Coronary artery (tissue), 2 donors: ENCODE measurements around the gene TMEM184B.

Experiments used
- DNase-seq: peaks from one replicate; pipeline ENCODE4 v3.0.0-alpha.2; 2017; ENCODE audit warnings: low spot score
- H3K27ac ChIP-seq, 2 donors: fragments of 200-600 bp; sonication (generic); one replicate each; pipeline ENCODE4 v1.5.1; 2016 to 2019
- H3K4me3 ChIP-seq: fragments of 200-600 bp; sonication (generic); 2 replicates; pipeline ENCODE4 v1.5.1; 2016; ENCODE audit warnings: mild to moderate bottlenecking, moderate library complexity
- TF ChIP-seq, protein P1 (sequence below): fragments of 200-600 bp; sonication (generic); IDR thresholded peaks from one replicate; pipeline ENCODE4 v1.5.1; 2019; ENCODE audit warnings: antibody characterized with exemption

TMEM184B gene

DNA sequence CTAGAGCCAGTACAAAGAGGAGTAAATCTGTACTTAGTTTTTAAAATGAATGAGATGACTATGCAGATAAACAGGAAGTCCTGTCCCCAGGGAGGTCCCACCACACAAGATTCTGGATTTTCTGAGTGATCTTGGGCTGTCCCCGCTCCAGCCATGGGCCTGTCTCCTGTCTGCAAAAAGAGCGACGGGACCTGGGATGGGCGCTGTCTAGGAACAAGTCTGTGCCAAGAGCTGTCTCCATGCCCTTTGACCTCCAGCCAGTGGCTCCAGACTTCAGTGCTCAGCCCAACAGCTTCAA is 38.5 kb upstream of the TMEM184B start:
- Histone ChIP-seq H3K4me3 (no peak overlapping the region), H3K27ac (peak overlapping the region; percentile 76 to 89)
- TF ChIP-seq, protein P1, sequence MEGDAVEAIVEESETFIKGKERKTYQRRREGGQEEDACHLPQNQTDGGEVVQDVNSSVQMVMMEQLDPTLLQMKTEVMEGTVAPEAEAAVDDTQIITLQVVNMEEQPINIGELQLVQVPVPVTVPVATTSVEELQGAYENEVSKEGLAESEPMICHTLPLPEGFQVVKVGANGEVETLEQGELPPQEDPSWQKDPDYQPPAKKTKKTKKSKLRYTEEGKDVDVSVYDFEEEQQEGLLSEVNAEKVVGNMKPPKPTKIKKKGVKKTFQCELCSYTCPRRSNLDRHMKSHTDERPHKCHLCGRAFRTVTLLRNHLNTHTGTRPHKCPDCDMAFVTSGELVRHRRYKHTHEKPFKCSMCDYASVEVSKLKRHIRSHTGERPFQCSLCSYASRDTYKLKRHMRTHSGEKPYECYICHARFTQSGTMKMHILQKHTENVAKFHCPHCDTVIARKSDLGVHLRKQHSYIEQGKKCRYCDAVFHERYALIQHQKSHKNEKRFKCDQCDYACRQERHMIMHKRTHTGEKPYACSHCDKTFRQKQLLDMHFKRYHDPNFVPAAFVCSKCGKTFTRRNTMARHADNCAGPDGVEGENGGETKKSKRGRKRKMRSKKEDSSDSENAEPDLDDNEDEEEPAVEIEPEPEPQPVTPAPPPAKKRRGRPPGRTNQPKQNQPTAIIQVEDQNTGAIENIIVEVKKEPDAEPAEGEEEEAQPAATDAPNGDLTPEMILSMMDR, result no peak
- no peak for DNase-seq

DNA sequence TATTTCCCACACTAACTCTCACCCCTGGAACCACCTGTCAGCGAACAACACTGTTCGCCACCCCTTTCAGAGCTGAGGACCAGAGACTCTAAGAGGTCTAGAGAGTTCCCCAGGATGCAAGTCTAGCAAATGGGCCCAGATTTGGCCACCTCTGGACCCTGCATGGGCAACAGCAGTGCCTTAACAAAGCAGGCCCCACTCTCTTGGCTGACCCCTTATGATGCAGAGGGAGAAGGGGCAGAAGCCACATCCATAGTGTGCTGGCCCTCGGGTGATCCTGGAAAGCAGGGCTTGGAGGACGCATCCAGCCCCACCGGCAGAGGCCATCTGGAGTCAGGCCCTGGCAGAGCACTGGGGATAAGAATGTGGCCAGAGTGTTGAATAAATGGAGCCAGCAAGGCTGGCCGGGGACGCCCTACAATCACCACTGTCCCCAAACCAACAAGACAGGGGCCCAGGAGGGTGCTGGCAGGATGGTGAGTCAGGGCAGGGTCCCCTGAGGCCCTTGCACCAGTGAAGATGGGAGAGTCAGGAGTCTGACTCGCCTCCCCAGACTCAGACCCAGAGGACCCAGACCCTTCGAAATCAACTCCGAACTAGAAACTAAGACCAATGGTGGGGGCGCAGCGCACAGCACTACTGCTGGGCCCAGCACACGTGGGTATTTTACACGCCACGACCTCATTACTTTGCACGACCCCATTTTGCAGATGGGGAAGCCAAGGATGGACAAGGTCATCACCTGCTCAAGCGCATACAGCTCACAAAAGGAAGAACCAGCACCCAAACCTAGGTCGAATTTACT is 37.9 kb upstream of the TMEM184B start:
- Histone ChIP-seq H3K4me3 (peak overlapping the region; percentile 39), H3K27ac (peak overlapping the region; percentile 76 to 89)
- TF ChIP-seq, protein P1, result no peak
- DNase-seq, result no peak

DNA sequence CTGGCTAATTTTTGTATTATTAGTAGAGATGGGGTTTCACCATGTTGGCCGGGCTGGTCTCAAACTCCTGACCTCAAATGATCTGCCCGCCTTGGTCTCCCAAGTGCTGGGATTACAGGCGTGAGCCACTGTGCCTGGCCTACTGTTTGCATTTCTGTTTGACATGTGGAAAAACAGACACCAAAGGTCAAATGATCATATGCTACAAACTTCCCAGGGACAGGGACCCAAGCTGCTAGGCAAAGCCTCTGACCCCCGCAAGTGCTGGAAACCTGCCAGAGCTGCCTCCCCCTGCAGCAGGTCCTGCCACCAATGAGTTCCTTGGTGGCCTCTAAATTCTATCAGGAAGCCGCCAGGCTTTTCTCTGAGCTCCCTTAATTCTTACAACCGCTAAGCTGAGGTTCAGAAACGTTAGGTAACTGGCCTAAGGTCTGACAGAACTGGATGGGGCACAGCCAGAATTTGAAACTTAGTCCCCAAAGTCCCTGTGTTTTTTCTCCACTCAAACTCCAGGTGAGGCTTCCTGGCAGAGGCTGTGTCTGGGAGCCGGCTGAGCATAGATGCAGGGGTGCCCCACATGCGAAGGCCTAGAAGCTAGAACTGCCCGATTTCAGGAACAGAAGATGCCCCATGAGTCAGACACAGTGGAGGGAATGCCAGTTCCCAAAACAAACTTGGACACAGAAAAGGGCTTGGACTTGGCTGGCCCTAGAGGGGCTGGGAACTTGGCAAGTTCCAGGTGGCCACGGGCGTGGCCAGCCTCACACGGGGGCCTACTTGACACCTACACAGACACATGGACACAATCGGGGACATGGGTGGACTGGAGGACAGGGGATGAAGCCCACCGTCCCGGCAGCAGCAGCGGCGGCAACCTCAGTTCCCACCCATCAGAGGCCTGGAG is 37.1 kb upstream of the TMEM184B start:
- peak overlapping the region; percentile 39 for H3K4me3 ChIP-seq
- DNase-seq, result peak; percentile 83
- TF ChIP-seq, protein P1, result no peak
- peak overlapping the region; percentile 76 to 89 for H3K27ac ChIP-seq

DNA sequence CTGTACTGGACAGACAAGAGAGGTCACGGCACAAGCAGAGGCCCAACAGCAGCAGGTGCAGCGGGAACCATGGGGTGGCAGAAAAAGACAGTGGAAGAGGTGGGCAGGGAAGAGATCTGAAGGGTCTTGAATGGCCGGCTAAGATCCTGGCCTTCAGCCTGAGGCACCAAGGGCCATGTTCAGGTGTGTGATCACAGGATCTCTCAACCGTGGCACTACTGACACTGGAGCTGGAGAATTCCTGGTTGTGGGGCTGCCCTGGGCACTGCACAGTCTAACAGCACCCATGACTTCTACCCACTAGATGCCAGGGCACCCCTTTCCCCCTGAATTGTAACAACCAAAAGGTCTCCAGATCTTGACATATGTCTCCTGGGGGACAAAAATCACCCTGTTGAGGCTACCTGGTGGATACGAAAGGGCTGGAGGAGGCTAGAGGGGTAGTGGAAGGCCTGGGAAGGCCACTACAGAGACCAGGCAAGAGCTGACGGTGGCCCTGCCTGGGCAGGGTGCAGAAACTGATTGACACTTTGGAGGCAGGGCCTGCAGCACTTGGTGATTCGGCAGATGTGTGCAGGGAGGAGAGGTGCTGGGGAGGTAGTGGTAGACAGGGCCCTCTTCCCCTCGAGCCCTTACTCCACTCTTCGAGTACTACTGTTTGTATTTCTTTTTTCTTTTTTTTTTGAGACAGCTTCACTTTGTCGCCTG is 36.1 kb upstream of the TMEM184B start:
- DNase-seq, result no peak
- no peak overlapping the region for H3K4me3 ChIP-seq
- H3K27ac ChIP-seq, result peak overlapping the region; percentile 76 to 89
- TF ChIP-seq, protein P1, result no peak

DNA sequence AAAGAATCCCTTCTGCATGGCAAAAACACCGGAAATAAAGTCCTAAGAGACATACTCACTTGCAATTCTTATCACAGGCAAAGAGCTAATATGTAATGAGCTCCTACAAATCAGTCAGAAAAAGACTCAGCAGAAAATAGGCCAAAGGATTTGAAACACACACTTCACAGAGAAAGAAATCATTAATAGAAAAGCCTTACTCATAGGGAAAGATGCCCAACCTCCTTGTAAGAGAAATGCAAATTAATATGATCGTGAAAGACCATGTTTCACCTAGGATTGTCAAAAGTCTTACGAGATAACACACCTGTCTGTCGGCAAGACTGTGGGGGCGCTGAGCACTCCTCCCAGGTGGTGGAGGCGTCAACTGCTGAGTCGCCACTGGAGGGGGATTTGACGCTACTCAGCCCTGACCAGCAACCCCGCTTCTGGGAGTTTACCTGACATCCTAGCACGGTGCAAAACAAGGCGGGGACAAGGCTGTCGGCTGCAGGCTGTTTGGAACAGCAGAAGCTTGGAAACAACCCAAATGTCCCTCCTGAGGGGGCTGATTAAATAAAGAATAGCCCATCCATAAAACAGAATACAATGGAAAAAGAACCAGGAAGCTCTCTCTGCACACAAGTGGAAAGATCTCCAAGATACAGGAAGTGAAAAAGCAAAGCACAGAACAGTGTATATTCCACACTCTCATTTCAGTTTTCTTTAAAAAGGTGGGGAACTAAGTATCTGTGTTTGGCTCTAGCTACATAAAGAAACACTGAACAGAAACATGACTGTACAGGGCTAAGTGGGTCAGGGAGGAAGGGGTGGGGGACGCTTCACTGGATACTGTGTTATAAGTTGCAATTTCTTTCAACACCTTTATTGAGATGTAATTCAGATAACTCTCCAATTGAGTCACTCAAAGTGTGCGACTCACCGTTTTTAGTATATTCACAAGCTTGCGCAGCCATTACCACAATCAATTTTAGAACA is 33.0 kb upstream of the TMEM184B start:
- DNase-seq, result no peak
- TF ChIP-seq, protein P1, result no peak
- peak overlapping the region; percentile 55 to 86 for H3K27ac ChIP-seq
- peak overlapping the region; percentile 41 for H3K4me3 ChIP-seq

DNA sequence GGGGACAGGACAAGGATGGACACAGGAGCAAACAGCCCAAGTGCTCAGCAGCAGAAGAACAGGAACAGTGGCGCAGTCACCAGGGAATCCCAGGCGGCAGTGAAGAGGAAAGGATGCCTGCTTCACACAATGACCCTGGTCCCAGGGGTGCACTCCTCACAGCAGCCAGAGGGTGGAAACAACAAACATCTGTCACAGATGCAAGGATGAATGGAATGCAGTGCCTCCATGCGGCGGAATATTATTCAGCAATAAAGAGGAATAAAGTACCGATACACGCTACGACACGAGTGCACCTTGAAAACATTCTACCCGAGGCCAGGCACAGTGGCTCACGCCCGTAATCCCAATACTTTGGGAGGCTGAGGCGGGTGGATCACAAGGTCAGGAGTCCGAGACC is 31.7 kb upstream of the TMEM184B start:
- H3K4me3 ChIP-seq, result peak overlapping the region; percentile 8
- no peak for DNase-seq
- peak overlapping the region; percentile 0 to 64 for H3K27ac ChIP-seq
- TF ChIP-seq, protein P1, result no peak
